Hindlimb muscle (tissue), 1 donor: Measurements from ENCODE around the gene PPT2. TPM values are rescaled to one million over a fixed set of nuclear protein-coding genes. Genes with fewer than 3 reads are reported as not detected.
"Not testable (repeated sequence)": the region's sequence is repeated elsewhere in the genome, so short reads cannot be mapped to it uniquely, and the experiment has no call there.

Experiments
- DNase-seq: peaks from one replicate; pipeline ENCODE4 v3.0.0-alpha.2; 2013
- polyA plus RNA-seq: library from polyadenylated mRNA; unstranded; fragments of 120-200 nt; gene quantifications from one replicate; pipeline ENCODE4 v1.2.1, GENCODE V29; 2013; ENCODE audit not compliant: insufficient read length

PPT2 gene
- polyA plus RNA-seq, 1 donor = 42.8 TPM

GRCh38 chr6:32210191-32210601, 56.3 kb downstream of the PPT2 start:
- no peak for DNase-seq

- DNase-seq = not testable (repeated sequence)
Measured at GRCh38 chr6:32211432-32211831, 57.5 kb downstream of the PPT2 start.

- DNase-seq = no peak
Measured at GRCh38 chr6:32212076-32212760, 58.3 kb downstream of the PPT2 start.

Other genes starting within 250 kb of the PPT2 start
- 11.1 TPM for gene C2, start 226.4 kb upstream of the PPT2 start, polyA plus RNA-seq
- 1.7 TPM for gene CFB, start 208.0 kb upstream of the PPT2 start, polyA plus RNA-seq
- 69.7 TPM for gene NELFE, start 195.2 kb upstream of the PPT2 start, polyA plus RNA-seq
- 28.5 TPM for gene SKIC2, start 195.0 kb upstream of the PPT2 start, polyA plus RNA-seq
- 16.8 TPM for gene DXO, start 182.0 kb upstream of the PPT2 start, polyA plus RNA-seq
- gene C4A, start 172.1 kb upstream of the PPT2 start, polyA plus RNA-seq = 55.9 TPM
- gene C4B, start 139.3 kb upstream of the PPT2 start, polyA plus RNA-seq = 67.2 TPM
- 1.8 TPM for gene CYP21A2, start 115.7 kb upstream of the PPT2 start, polyA plus RNA-seq
- 125 TPM for gene TNXB, start 44.8 kb upstream of the PPT2 start, polyA plus RNA-seq
- 49.0 TPM for gene ATF6B, start 25.9 kb upstream of the PPT2 start, polyA plus RNA-seq
- 3.6 TPM for gene FKBPL, start 23.9 kb upstream of the PPT2 start, polyA plus RNA-seq
- gene PRRT1, start 2.2 kb upstream of the PPT2 start, polyA plus RNA-seq = 1.6 TPM
- 29.5 TPM for gene EGFL8, start 10.5 kb downstream of the PPT2 start, polyA plus RNA-seq
- gene AGPAT1, start 21.9 kb downstream of the PPT2 start, polyA plus RNA-seq = 66.1 TPM
- 50.9 TPM for gene RNF5, start 24.3 kb downstream of the PPT2 start, polyA plus RNA-seq
- 6.7 TPM for gene AGER, start 30.1 kb downstream of the PPT2 start, polyA plus RNA-seq
- 109 TPM for gene PBX2, start 36.1 kb downstream of the PPT2 start, polyA plus RNA-seq
- 9.9 TPM for gene GPSM3, start 38.5 kb downstream of the PPT2 start, polyA plus RNA-seq
- 25.1 TPM for gene NOTCH4, start 69.9 kb downstream of the PPT2 start, polyA plus RNA-seq
- not detected for gene TSBP1, start 217.8 kb downstream of the PPT2 start, polyA plus RNA-seq